SIG-M5 treated with dmso at 0.1 percent for 504 hours (cell line): ENCODE results near the gene LIN28B.

Source experiments
- DNase-seq: peaks from one replicate; lab custom pipeline; 2025; ENCODE audit not compliant: unreplicated experiment; lab: John Stamatoyannopoulos, UW

LIN28B gene

DNA sequence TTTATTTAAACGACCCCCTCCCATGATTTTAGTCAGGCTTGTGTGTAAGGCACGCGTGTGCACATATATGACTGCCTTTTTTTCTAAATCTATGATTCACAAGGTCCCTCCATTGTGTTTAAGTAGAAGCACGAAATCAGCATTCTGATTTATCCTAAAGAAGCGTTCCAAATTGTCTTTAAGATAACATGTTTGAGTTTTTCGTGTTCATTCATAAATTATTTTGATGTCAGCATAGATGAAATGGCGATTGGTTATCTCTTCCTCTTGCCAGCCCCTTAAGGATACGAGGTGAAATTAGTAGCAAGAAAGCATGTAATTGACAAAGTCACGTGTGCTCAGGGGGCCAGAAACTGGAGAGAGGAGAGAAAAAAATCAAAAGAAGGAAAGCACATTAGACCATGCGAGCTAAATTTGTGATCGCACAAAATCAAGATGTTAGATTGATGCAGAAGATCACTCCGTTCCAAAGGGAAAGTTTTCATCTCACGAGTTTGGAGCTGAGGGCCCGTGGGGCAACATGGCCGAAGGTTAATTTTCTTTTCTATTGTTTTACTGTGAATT, at the start of gene LIN28B:
Gene LIN28B, plus strand, starts transcription at position 377 of the 564 bp plus-strand sequence. Its CDS starts 144 bp downstream, at position 521.
- peak; percentile 77 for DNase-seq

- no peak for DNase-seq
These were observed 48.6 kb upstream of the LIN28B start for GRCh38 chr6:104908031-104908887.

- DNase-seq: no peak
These were observed 47.9 kb upstream of the LIN28B start for GRCh38 chr6:104908888-104909525.

GRCh38 chr6:104921896-104922295, 35.0 kb upstream of the LIN28B start:
- no peak for DNase-seq

GRCh38 chr6:104928141-104928540, 28.8 kb upstream of the LIN28B start:
- DNase-seq: no peak

- DNase-seq: peak; percentile 2
These were observed 27.6 kb upstream of the LIN28B start for GRCh38 chr6:104929353-104929752.

GRCh38 chr6:104930939-104931338, 26.0 kb upstream of the LIN28B start:
- DNase-seq: no peak

DNA sequence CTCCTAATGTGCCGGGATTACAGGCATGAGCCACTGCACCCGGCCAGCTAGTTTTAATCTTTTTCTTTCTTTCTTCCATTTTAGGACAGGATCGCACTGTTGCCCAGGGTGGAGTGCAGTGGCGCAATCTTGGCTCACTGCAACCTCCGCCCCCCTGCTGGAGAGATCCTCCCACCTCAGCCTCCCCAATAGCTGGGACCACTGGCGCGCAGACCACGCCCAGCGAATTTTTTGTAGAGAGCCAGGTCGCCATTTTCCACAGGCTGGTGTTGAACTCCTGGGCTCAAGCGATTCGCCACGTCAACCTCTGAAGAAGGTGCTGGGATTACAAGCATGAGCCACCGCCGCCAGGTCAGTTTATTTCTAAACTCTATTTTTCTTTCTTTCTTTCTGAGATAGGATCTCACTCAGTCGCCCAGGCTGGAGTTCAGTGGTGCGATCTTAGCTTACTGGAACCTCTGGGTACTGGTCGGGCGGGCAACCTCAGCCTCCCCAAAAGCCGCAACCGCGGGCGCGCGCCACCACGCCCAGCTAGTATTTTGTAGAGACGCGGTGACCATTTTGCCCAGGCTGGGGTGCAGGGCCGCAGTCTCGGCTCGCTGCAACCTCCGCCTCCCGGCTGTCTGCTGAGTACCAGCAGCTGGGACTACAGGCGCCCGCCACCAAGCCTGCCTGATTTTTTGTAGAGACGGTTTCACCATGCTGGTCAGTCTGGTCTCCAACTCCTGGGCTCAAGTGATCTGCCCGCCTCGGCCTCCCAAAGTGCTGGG, 20.0 kb upstream of the LIN28B start:
- DNase-seq: no peak

DNA sequence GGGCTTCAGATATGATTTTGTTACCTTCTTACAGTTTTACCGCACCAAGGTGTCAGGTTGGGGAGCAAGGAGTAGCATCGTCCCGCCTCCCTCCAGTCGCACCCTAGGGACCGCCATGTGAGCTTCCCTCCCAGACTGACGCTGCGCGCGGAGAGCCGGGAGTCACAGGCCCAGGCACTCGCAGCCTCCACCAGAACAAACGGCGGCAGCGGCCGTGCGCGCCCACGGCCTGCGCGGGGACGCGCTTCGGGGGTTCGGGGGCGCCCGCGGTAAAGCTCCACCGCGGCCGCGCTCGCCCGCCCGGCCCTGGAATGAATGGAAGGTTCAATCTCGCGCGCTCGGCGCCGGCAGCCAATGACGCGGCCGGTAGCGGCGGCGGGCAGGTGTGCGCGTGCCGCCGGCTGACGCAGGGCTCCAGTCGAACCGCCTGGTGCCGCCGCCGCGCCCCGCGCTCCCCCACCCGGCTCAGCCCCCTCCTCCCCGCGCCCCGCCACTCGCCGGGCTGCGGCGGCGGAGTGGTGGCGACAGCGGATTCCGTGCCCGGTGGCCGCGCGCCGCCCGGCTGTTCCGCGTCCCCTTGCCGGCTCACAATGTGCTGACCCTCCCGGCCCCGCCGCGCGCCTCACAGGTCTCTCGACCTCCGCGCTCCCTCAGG, 16.5 kb upstream of the LIN28B start:
- no peak for DNase-seq

GRCh38 chr6:104940893-104941728, 15.8 kb upstream of the LIN28B start:
- peak; percentile 15 for DNase-seq

GRCh38 chr6:104941729-104942091, 15.2 kb upstream of the LIN28B start:
- peak; percentile 38 for DNase-seq

- peak; percentile 22 for DNase-seq
These were observed 13.1 kb upstream of the LIN28B start for GRCh38 chr6:104943781-104944180.

- no peak for DNase-seq
These were observed 7.7 kb upstream of the LIN28B start for GRCh38 chr6:104949206-104949605.

DNA sequence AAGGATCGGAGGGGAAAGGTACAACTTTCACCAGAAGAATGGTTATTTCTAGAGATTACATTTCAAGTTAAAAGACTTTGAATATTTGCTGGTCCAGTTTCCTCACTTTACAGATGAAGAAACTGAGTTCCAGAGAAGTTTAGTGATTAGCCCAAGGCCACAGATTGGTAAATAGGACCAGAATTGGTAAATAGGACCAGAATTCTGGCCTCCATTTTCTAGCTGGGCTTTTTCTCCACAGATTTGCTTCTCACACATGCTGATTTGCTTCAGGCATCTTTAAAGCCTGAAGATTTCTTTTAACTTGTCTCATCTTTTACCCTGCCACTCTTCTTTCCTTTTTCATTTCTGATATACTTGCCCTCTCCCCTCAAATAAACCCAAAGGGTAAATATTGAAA, 5.2 kb upstream of the LIN28B start:
- DNase-seq: no peak

DNA sequence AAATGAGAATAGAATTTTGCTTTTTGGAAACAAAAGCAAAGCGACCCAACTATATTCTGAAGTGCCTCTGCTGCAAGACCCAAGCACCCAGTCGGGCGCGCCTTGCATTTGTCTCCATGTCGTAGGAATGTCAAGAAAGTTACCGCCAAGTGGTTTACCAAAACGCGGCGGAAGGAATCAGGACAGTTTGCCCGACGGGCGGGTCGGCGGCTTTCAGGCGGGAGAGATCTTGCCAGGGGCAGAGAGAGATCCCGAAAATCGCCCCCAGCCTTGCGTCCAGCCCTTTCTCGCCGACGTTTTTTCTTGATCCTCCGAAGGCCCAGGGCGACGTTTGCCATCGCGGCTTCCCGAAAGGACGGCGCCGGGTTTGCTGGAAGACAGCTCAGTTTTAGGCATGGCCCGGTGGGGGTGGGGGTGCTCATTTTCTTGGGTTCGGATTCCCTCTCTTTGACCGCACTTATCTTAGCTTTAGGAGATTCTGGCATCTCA, 4.0 kb upstream of the LIN28B start:
- DNase-seq: no peak

GRCh38 chr6:104953400-104954189, 3.3 kb upstream of the LIN28B start:
- DNase-seq: peak; percentile 41

DNA sequence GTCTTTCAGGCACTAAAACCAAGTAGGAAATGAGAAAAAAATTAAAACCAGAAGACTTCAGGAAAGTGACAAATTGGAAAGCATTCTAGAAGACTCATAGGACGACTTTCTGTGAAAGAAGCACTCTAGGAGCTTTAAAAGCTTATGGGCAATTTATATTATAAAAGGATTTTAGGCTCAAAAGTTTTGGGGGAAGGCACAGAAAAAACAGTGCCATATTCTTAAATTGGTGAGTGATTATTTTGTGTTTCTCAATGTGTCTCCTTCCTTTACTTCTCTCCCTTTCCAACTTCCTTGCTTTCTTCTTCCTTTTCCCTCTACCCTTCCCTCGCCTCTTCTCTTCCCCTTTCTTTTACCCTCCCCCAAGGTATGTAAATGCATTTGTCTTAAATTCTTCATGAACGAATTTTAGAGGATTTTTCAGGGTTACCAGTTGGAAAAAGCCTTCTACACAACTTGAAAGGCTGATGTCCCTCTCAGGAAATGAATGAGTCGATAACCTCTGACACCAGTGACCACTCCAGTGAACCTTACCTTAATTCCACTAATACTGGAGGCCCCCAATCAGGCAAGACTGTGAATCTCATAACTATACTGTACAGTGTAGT, 2.6 kb upstream of the LIN28B start:
- DNase-seq: peak; percentile 49

DNA sequence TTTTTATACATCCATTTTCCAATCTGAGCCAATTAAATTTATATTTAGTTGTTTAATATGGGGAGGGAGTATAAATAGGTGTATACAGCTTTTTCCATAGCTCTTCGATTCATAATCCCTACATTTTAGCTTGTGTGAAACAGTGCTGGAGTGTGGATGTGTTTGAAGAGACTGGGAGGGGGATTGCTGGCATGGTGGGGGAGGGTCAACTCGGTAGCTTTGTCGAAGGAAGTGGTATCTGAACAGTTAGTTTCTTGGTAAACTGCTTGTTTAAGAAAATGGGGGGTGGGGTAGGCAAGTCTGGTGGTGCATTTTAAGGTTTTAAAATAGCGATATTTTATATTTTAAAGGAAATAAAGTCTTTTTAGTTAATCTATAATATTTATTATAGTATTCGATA, 1.4 kb upstream of the LIN28B start:
- peak; percentile 76 for DNase-seq
